K562 (cell line): Measurements from ENCODE around the gene KCTD7. TPM values are rescaled to one million over a fixed set of nuclear protein-coding genes. Genes with fewer than 3 reads are reported as not detected.

Experiments
- ATAC-seq: fragments of 200-7000 bp; cut with Tn5 transposase; 3 replicates; pipeline ENCODE4 v1.9.1; 2020; ENCODE audit warnings: moderate library complexity
- BruUV-seq: library from RNA; stranded (reverse); fragments of 400-500 nt; replicated peaks from 2 replicates; lab custom pipeline; 2021; lab: Mats Ljungman, UMichigan
- CTCF ChIA-PET: fragments of 300-600 bp; formaldehyde crosslinking; extraction: SDS; loops from one replicate; lab custom pipeline; 2021; ENCODE audit warnings: low intra/inter-chr PET ratio; lab: Yijun Ruan, JAX
- POLR2A ChIA-PET: fragments of 300-600, 350-650 bp; sonication (Branson Sonifier 250); formaldehyde crosslinking; extraction: SDS; loops from one replicate; lab custom pipeline; 2021; ENCODE audit warnings: antibody characterized with exemption, inconsistent platforms; lab: Yijun Ruan, JAX
- DNase-seq, 4 experiments: peaks; one replicate each; pipeline versions ENCODE4 v3.0.0 to v3.0.0-alpha.2; 2011 to 2018; ENCODE audit warnings: low spot score in 3 of 4, mixed read lengths in 3 of 4; ENCODE audit errors: extremely low read depth in 1 of 4
- FAIRE-seq: peaks from 2 replicates; lab custom pipeline; 2011; peaks lifted over from hg19 to GRCh38; lab: Jason Lieb, UNC
- H2AFZ ChIP-seq: 2 replicates; pipeline ENCODE4 v1.6.0; 2011; ENCODE audit warnings: low read depth, low read length, control low read depth, inconsistent platforms
- H3K27ac ChIP-seq: fragments of 200-600 bp; 3 replicates; pipeline ENCODE4 v1.8.0; 2011; ENCODE audit warnings: low read depth, mild to moderate bottlenecking, control low read depth, inconsistent platforms, low read length, moderate library complexity, mixed read lengths; ENCODE audit errors: extremely low read depth
- H3K27me3 ChIP-seq, 2 experiments: fragments of 300-600 bp in 1 of 2; 2 replicates in 1 of 2; 3 replicates in 1 of 2; pipeline versions ENCODE4 v1.6.0 to v1.8.0; 2011; ENCODE audit warnings: inconsistent platforms in 2 of 2, low read length in 2 of 2, mild to moderate bottlenecking in 1 of 2, mixed read lengths in 1 of 2, moderate library complexity in 1 of 2; ENCODE audit not compliant: control insufficient read depth in 2 of 2, insufficient read depth in 2 of 2
- H3K36me3 ChIP-seq: fragments of 300-600 bp; 3 replicates; pipeline ENCODE4 v1.8.0; 2011; ENCODE audit warnings: mild to moderate bottlenecking, low read length, inconsistent platforms; ENCODE audit not compliant: control insufficient read depth, insufficient read depth
- H3K4me1 ChIP-seq, 2 experiments: fragments of 200-600 bp in 1 of 2; replicated peaks in 1 of 2; 2 replicates in 1 of 2; 3 replicates in 1 of 2; pipeline versions ENCODE4 v1.5.1 to v1.8.0; 2011; ENCODE audit warnings: inconsistent platforms in 2 of 2, low read length in 2 of 2, mild to moderate bottlenecking in 1 of 2, mixed read lengths in 1 of 2, moderate library complexity in 1 of 2; ENCODE audit not compliant: control insufficient read depth in 2 of 2, insufficient read depth in 2 of 2
- H3K4me2 ChIP-seq: 2 replicates; pipeline ENCODE4 v1.6.1; 2011; ENCODE audit warnings: low read length, control low read depth, inconsistent platforms, mixed read lengths; ENCODE audit not compliant: insufficient read depth
- H3K4me3 ChIP-seq: fragments of 200-600 bp; sonication (generic), shearing (Covaris generic); 2 replicates; pipeline ENCODE4 v1.5.1; 2016; ENCODE audit warnings: control low read depth, inconsistent platforms
- H3K79me2 ChIP-seq: fragments of 200-600 bp; 3 replicates; pipeline ENCODE4 v1.8.0; 2011; ENCODE audit warnings: low read length, inconsistent platforms; ENCODE audit not compliant: control insufficient read depth, insufficient read depth
- H3K9ac ChIP-seq, 2 experiments: 2 replicates each; pipeline versions ENCODE4 v1.6.0 to v1.6.1; 2011; ENCODE audit warnings: low read depth in 2 of 2, low read length in 2 of 2, control low read depth in 1 of 2, inconsistent platforms in 1 of 2, mild to moderate bottlenecking in 1 of 2, mixed read lengths in 1 of 2; ENCODE audit not compliant: insufficient read depth in 1 of 2
- H3K9me1 ChIP-seq: one replicate; pipeline ENCODE4 v1.6.0; 2011; ENCODE audit warnings: inconsistent platforms, mild to moderate bottlenecking, low read length, moderate library complexity; ENCODE audit not compliant: control insufficient read depth, insufficient read depth
- H3K9me3 ChIP-seq: replicated peaks from 2 replicates; pipeline ENCODE4 v1.5.1; 2011; ENCODE audit warnings: low read depth, low read length, inconsistent platforms; ENCODE audit not compliant: control insufficient read depth, insufficient read depth
- H4K20me1 ChIP-seq: replicated peaks from 2 replicates; pipeline ENCODE4 v1.6.1; 2011; ENCODE audit warnings: low read length, inconsistent platforms, mixed read lengths; ENCODE audit not compliant: control insufficient read depth, insufficient read depth
- ATF4 ChIP-seq: fragments of 450-650 bp; formaldehyde crosslinking; IDR thresholded peaks from 2 replicates; pipeline ENCODE4 v1.4.0; 2022; ENCODE audit warnings: mild to moderate bottlenecking, moderate library complexity
- C11orf30 ChIP-seq: fragments of 450-650 bp; IDR thresholded peaks from 2 replicates; pipeline ENCODE4 v1.6.1; 2016; ENCODE audit warnings: low read depth, mild to moderate bottlenecking
- CCAR2 ChIP-seq: fragments of 200-400 bp; formaldehyde crosslinking; IDR thresholded peaks from 2 replicates; pipeline ENCODE4 v1.6.1; 2017; ENCODE audit warnings: mild to moderate bottlenecking, low read depth, low read length
- DMBX1 ChIP-seq: fragments of 250-450 bp; sonication (Bioruptor Pico); IDR thresholded peaks from 2 replicates; pipeline ENCODE4 v1.8.0; 2022; ENCODE audit warnings: inconsistent platforms, mild to moderate bottlenecking, moderate library complexity, borderline replicate concordance
- ELK3 ChIP-seq: fragments of 450-650 bp; formaldehyde crosslinking; IDR thresholded peaks from 2 replicates; pipeline ENCODE4 v1.4.0; 2020; ENCODE audit warnings: mild to moderate bottlenecking
- GMEB1 ChIP-seq: fragments of 250-450 bp; sonication (Bioruptor Pico); IDR thresholded peaks from 2 replicates; pipeline ENCODE4 v1.4.0; 2020; ENCODE audit warnings: mild to moderate bottlenecking
- HEY1 ChIP-seq: fragments of 250-450 bp; sonication (Bioruptor Pico); IDR thresholded peaks from 2 replicates; pipeline ENCODE4 v1.5.0; 2020; ENCODE audit warnings: mild to moderate bottlenecking, moderate library complexity, borderline replicate concordance
- KLF1 ChIP-seq: fragments of 450-650 bp; IDR thresholded peaks from 2 replicates; pipeline ENCODE4 v1.6.1; 2016; ENCODE audit warnings: missing genetic modification characterization, missing compliant biosample characterization
- KLF13 ChIP-seq: fragments of 450-650 bp; IDR thresholded peaks from 2 replicates; pipeline ENCODE4 v1.6.1; 2016; ENCODE audit warnings: missing genetic modification characterization, low read depth, mild to moderate bottlenecking, missing compliant biosample characterization, moderate library complexity, borderline replicate concordance
- MCM7 ChIP-seq, 2 experiments: fragments of 450-650 bp; IDR thresholded peaks; 2 replicates each; pipeline ENCODE4 v1.6.1; 2016 to 2018
- NFIX ChIP-seq: fragments of 250-450 bp; sonication (Bioruptor Pico); IDR thresholded peaks from 2 replicates; pipeline ENCODE4 v1.4.0; 2020; ENCODE audit warnings: low read depth, mild to moderate bottlenecking, moderate library complexity
- POLR2AphosphoS2 ChIP-seq: IDR thresholded peaks from 2 replicates; pipeline ENCODE4 v1.6.1; 2012; ENCODE audit warnings: low read length, improper control_type of control experiment
- POLR2H ChIP-seq: IDR thresholded peaks from 2 replicates; pipeline ENCODE4 v1.6.1; 2016; ENCODE audit warnings: missing genetic modification characterization, low read depth, mild to moderate bottlenecking, control low read depth, missing compliant biosample characterization, moderate library complexity
- SRSF3 ChIP-seq: fragments of 200-400 bp; formaldehyde crosslinking; IDR thresholded peaks from 2 replicates; pipeline ENCODE4 v1.6.1; 2016; ENCODE audit warnings: mild to moderate bottlenecking, low read length, moderate library complexity; ENCODE audit not compliant: insufficient read depth
- STAT5A ChIP-seq: IDR thresholded peaks from 2 replicates; pipeline ENCODE4 v1.6.1; 2012; ENCODE audit warnings: low read length, inconsistent platforms, borderline replicate concordance
- ZNF143 ChIP-seq: sonication (generic); formaldehyde crosslinking; IDR thresholded peaks from 2 replicates; pipeline ENCODE4 v1.9.0; 2022; ENCODE audit warnings: mild to moderate bottlenecking, missing genetic modification reagents
- ZNF232 ChIP-seq: sonication (generic); formaldehyde crosslinking; IDR thresholded peaks from 2 replicates; pipeline ENCODE4 v1.8.0; 2022; ENCODE audit warnings: mild to moderate bottlenecking, missing genetic modification reagents
- ZNF707 ChIP-seq: fragments of 250-450 bp; sonication (Bioruptor Pico); conservative IDR thresholded peaks from 2 replicates; pipeline ENCODE4 v1.8.0; 2022; ENCODE audit warnings: inconsistent platforms, mild to moderate bottlenecking, moderate library complexity
- WGBS: fragments of 100-300 bp; shearing (Covaris generic); methylation state at CpG from one replicate; pipeline ENCODE4 v1.1.6; 2016; ENCODE audit warnings: low coverage, mixed read lengths; ENCODE audit not compliant: insufficient coverage; ENCODE audit errors: missing lambda C conversion rate; 5-methylcytosine and 5-hydroxymethylcytosine counted together
- in situ Hi-C: fragments of 300-500 bp; cut with MboI; formaldehyde crosslinking; loops from 4 replicates; pipeline ENCODE4 v1.15.0; 2018; ENCODE audit warnings: inconsistent platforms, mixed read lengths
- intact Hi-C: fragments of 100-400 bp; cut with micrococcal nuclease; formaldehyde crosslinking; loops from 2 replicates; pipeline ENCODE4 v1.14.2; 2022
- polyA plus RNA-seq, 8 experiments: library from polyadenylated mRNA; depleted of rRNA in 4 of 8; stranded (reverse) in 5 of 8; unstranded in 3 of 8; fragments of >200 nt; fragmentation: Nextera tagmentation in 2 of 8; fragmentation: Illumina TruSeq in 1 of 8; extraction: Ambion mirVana in 2 of 8; extraction: Trizol in 1 of 8; gene quantifications; 2 replicates each; pipeline versions ENCODE4 v1.2.1 to v1.2.3, GENCODE V29; 2011 to 2014; ENCODE audit warnings: inconsistent platforms in 1 of 8, missing spikeins in 1 of 8
- total RNA-seq, 7 experiments: library from RNA; depleted of rRNA in 6 of 7; stranded (reverse); fragments of >200 nt in 6 of 7; fragmentation: Illumina TruSeq in 2 of 7; extraction: Trizol in 2 of 7; gene quantifications; 2 replicates each; pipeline versions ENCODE4 v1.2.1 to v1.2.3, GENCODE V29; 2011 to 2021; ENCODE audit warnings: low replicate concordance in 1 of 7

Gene KCTD7
- total and polyA plus RNA-seq, 9 of the 15 experiments (the other 6 are each of a cell fraction or from before 2014, with no cell fraction given) = 1.5 to 26.0 (median 9.0) TPM

- Histone ChIP-seq H3K9me3 (no peaks in the 10 kb centered on the region), H3K36me3 (peaks cover 9% of the 10 kb centered on the region; the same call in 2 of the 3 replicates), H3K9me1 (no peaks in the 10 kb centered on the region), H3K4me1 (peaks cover 6 to 30% of the 10 kb centered on the region in 2 experiments; a peak in 4 of 5 replicates), H3K4me2 (peak overlapping the region; percentile 94), H3K9ac (peak overlapping the region; percentile 98), H3K4me3 (peak overlapping the region; percentile 61), H3K27me3 (no peaks in the 10 kb centered on the region), H2AFZ (peak overlapping the region; percentile 99), H3K79me2 (peaks cover 55% of the 10 kb centered on the region), H4K20me1 (peaks cover 5% of the 10 kb centered on the region; the same call in 1 of the 2 replicates), H3K27ac (peak overlapping the region; percentile 99)
- ChIA-PET POLR2A (interaction anchor here (0.7 to 2.5 kb wide), 13 partner anchors 9 to 105 kb away, joined by 3 to 15 read pairs (median 4); partner anchors contain the start of gene KCTD7), CTCF (no interaction called here)
- DNase-seq (peak; percentile 97 to 100 (median 98)), FAIRE-seq (peak; percentile 81), ATAC-seq (peak; percentile 94)
- under 1% methylated on average over 90 of the region's 92 CpGs for WGBS
- BruUV-seq = TSS peak; percentile 61
- in situ Hi-C loops (no loop called here), intact Hi-C loops (loop anchor here (10.0 kb wide), 1 partner anchor 90 kb away; no protein-coding TSS in a partner anchor)
- no peak for TF ChIP-seq ELK3 (CRISPR knock-in tag)
- TF ChIP-seq GMEB1 (CRISPR knock-in tag) = peak; percentile 97
- TF ChIP-seq STAT5A = no peak
- no peak for TF ChIP-seq ZNF707 (CRISPR knock-in tag)
- TF ChIP-seq SRSF3 = 0 out of 2 replicates have a peak, but pooled peaks have one; percentile 12
- 0 out of 2 replicates have a peak, but pooled peaks have one; percentile 10 for TF ChIP-seq ZNF143 (CRISPR knock-in tag)
- no peak for TF ChIP-seq NFIX
- 0 out of 2 replicates have a peak, but pooled peaks have one; percentile 34 for TF ChIP-seq HEY1 (CRISPR knock-in tag)
- TF ChIP-seq KLF13 (tag) = peak; percentile 90; the same call in 1 of the 2 replicates
- no peak for TF ChIP-seq CCAR2
- peak; percentile 54; the same call in 1 of the 2 replicates for TF ChIP-seq DMBX1 (CRISPR knock-in tag)
- peak; percentile 93 for TF ChIP-seq POLR2H (tag)
- peak; percentile 82 for TF ChIP-seq KLF1 (tag)
- peak; percentile 89 for TF ChIP-seq C11orf30
- TF ChIP-seq MCM7 (IDR thresholded peaks at IDR 0.05) = no peak
- TF ChIP-seq ATF4 (CRISPR knock-in tag) = peak; percentile 16; the same call in 1 of the 2 replicates
- TF ChIP-seq ZNF232 (CRISPR knock-in tag) = peak; percentile 81; the same call in 1 of the 2 replicates
- peak; percentile 90; the same call in 1 of the 2 replicates for TF ChIP-seq POLR2AphosphoS2
Observed at GRCh38 chr7:66654275-66655112, 25.8 kb downstream of the KCTD7 start.
